T-helper 1 cell treated with Interleukin-12 subunit alpha and Interleukin-12 subunit beta and Interleukin-4 antibody, amounts not matched to agents 30 μg/mL and 1 μg/mL, for 36 hours (primary cell): ENCODE measurements around the gene NLRP1.

Experiments used
- H3K27ac Mint-ChIP-seq: one replicate; pipeline ENCODE4 v1.8.0; 2021; ENCODE audit warnings: mild to moderate bottlenecking, mixed read lengths
- H3K27me3 Mint-ChIP-seq: one replicate; pipeline ENCODE4 v1.8.0; 2021; ENCODE audit warnings: low read depth, mixed read lengths
- H3K36me3 Mint-ChIP-seq: one replicate; pipeline ENCODE4 v1.8.0; 2021; ENCODE audit warnings: low read depth, mixed read lengths
- H3K4me1 Mint-ChIP-seq: one replicate; pipeline ENCODE4 v1.8.0; 2021; ENCODE audit warnings: low read depth, mixed read lengths
- H3K4me3 Mint-ChIP-seq: one replicate; pipeline ENCODE4 v1.8.0; 2021; ENCODE audit warnings: mild to moderate bottlenecking, moderate library complexity, mixed read lengths
- H3K9me3 Mint-ChIP-seq: one replicate; pipeline ENCODE4 v1.8.0; 2021; ENCODE audit warnings: mixed read lengths

NLRP1 gene

DNA sequence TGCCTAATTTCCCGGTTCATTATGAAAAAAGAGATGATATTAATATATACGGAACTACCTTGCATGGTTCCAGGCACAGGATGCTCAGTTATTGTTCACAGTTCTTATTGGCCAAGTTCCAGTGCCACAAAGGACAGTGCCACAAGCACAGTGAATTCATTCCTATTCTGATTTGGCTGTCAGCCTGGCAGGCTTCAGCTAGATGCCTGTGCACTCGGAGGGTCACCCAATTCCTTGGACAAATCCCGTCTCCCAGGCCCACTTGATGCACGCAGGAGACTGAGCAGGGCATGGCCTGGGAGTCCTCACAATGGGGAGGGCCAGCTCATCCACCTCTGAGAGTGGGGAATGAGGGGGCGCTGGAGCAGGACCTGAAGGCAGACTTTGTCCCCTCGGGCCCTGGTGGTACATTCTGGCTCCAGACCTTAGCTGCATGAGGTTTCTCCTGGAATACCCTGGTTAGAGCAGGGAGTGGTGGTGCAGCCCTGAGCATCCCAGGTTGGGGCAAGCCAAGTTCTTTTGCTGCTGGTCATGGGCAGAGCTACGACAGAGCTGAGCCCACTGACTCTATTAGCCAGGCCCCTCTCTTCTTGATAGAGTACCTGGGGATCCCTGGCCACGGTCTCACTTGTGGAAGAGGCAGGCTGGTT, 56.6 kb downstream of the NLRP1 start:
- Mint-ChIP-seq H3K9me3 (no peaks in the 10 kb centered on the region), H3K27me3 (no peaks in the 10 kb centered on the region), H3K36me3 (peaks cover 54% of the 10 kb centered on the region), H3K4me1 (peaks cover 5% of the 10 kb centered on the region), H3K4me3 (no peak overlapping the region), H3K27ac (no peak overlapping the region)

DNA sequence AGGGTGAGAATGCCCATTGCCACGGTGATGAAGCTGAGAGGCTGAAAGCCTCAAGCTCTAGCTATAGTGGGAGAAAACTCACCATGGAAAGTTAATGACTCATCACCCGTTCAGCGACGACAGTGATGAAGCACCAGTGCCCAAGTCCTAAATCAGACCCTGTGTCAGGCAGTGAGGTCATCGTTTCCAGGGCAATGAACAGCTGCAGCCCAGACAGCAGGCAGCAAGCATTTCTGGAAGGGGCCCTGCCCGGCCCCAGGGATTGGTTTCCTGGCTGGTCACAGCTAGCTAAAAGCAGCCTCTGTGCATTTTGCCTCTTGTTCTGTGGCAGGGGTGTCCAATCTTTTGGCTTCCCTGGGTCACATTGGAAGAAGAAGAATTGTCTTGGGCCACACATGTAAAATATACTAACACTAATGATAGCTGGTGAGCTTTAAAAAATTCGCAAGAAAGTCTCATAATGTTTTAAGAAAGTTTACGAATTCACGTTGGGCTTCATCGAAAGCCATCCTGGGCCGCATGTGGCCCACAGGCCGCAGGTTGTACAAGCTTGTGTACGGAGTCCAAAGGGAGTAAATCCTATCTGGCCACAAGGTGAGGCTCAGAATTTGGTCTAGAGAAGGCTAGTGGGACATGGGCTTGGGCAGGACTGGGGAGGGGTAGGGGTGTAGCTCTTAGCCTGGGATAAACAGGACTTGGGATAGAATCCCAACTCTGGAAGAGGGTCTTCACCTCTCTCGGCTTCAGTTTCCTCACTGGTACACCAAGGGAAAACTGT, 57.3 kb downstream of the NLRP1 start:
- peaks cover 55% of the 10 kb centered on the region for H3K36me3 Mint-ChIP-seq
- no peaks in the 10 kb centered on the region for H3K9me3 Mint-ChIP-seq
- no peak overlapping the region for H3K4me3 Mint-ChIP-seq
- no peaks in the 10 kb centered on the region for H3K27me3 Mint-ChIP-seq
- peaks cover 5% of the 10 kb centered on the region for H3K4me1 Mint-ChIP-seq
- H3K27ac Mint-ChIP-seq, result no peak overlapping the region

DNA sequence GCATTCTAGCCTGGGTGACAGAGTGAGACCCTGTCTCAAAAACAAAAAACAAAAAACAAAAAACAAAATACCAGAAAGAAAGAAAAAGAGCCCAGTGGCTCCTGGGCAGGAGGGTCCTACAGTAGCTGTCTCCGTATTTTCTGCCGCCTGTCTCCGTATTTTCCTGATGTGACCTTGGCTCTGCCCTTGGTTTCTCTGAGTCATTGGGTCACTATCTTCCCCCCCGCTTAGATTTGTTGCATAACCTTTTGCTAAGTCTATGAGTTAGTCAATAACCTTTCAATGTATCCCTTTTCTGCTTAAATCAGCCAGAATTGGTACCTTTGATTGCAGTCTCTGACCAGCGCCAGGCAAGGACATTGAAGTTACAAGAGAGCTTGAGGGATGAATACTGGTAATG, 61.1 kb downstream of the NLRP1 start:
- H3K9me3 Mint-ChIP-seq, result no peaks in the 10 kb centered on the region
- H3K4me3 Mint-ChIP-seq, result no peak overlapping the region
- H3K36me3 Mint-ChIP-seq, result peaks cover 44% of the 10 kb centered on the region
- H3K4me1 Mint-ChIP-seq, result peaks cover 4% of the 10 kb centered on the region
- H3K27ac Mint-ChIP-seq, result no peak overlapping the region
- no peaks in the 10 kb centered on the region for H3K27me3 Mint-ChIP-seq

GRCh38 chr17:5522476-5522875, 61.8 kb downstream of the NLRP1 start:
- Mint-ChIP-seq H3K27ac (no peak overlapping the region), H3K4me1 (peaks cover 2% of the 10 kb centered on the region), H3K4me3 (no peak overlapping the region), H3K36me3 (peaks cover 50% of the 10 kb centered on the region), H3K9me3 (no peaks in the 10 kb centered on the region), H3K27me3 (no peaks in the 10 kb centered on the region)

DNA sequence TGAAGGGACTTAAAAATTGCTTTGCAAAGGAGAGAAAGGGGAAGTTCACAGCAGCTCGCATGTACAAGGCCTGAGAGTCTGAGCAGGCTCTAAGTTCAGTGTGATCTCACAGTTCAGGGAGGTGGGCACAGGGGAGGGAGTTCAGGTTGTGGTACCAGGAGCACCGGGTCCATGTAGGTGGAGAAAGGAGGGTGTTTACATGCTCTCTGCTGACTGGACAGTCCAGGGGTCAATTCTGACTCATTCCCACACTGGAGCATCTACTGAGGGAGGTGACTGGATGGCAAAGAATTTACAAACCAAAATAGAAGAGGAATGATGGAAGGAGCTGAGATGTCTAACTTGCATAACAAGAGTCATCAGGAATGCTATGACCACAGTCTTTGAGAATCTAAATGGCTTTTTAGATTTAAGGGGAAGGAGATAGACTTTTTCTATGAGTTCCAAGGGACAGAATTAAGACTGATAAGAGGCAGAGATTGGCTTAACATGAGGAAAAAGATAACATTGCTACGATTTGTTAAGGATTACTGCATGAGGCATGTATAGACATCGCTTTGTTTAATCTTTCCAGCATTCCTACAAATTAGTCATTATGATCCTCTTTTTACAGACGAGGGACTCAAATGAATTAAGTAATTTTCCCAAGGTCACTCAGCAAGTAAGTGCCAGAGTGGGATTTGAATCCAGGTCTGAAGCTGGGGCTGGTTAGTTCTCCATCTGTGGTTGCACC, 68.1 kb downstream of the NLRP1 start:
- peaks cover 69% of the 10 kb centered on the region for H3K36me3 Mint-ChIP-seq
- no peaks in the 10 kb centered on the region for H3K27me3 Mint-ChIP-seq
- H3K4me3 Mint-ChIP-seq, result no peak overlapping the region
- no peak overlapping the region for H3K27ac Mint-ChIP-seq
- peaks cover 3% of the 10 kb centered on the region for H3K9me3 Mint-ChIP-seq
- H3K4me1 Mint-ChIP-seq, result peaks cover 14% of the 10 kb centered on the region

GRCh38 chr17:5514976-5515375, 69.3 kb downstream of the NLRP1 start:
- peaks cover 14% of the 10 kb centered on the region for H3K4me1 Mint-ChIP-seq
- H3K4me3 Mint-ChIP-seq, result no peak overlapping the region
- H3K9me3 Mint-ChIP-seq, result peaks cover 3% of the 10 kb centered on the region
- H3K36me3 Mint-ChIP-seq, result peaks cover 64% of the 10 kb centered on the region
- H3K27me3 Mint-ChIP-seq, result no peaks in the 10 kb centered on the region
- no peak overlapping the region for H3K27ac Mint-ChIP-seq

- peaks cover 66% of the 10 kb centered on the region for H3K36me3 Mint-ChIP-seq
- peaks cover 14% of the 10 kb centered on the region for H3K4me1 Mint-ChIP-seq
- H3K4me3 Mint-ChIP-seq, result no peak overlapping the region
- H3K9me3 Mint-ChIP-seq, result peaks cover 3% of the 10 kb centered on the region
- H3K27me3 Mint-ChIP-seq, result no peaks in the 10 kb centered on the region
- no peak overlapping the region for H3K27ac Mint-ChIP-seq
Measured at GRCh38 chr17:5513628-5514027, 70.7 kb downstream of the NLRP1 start.

DNA sequence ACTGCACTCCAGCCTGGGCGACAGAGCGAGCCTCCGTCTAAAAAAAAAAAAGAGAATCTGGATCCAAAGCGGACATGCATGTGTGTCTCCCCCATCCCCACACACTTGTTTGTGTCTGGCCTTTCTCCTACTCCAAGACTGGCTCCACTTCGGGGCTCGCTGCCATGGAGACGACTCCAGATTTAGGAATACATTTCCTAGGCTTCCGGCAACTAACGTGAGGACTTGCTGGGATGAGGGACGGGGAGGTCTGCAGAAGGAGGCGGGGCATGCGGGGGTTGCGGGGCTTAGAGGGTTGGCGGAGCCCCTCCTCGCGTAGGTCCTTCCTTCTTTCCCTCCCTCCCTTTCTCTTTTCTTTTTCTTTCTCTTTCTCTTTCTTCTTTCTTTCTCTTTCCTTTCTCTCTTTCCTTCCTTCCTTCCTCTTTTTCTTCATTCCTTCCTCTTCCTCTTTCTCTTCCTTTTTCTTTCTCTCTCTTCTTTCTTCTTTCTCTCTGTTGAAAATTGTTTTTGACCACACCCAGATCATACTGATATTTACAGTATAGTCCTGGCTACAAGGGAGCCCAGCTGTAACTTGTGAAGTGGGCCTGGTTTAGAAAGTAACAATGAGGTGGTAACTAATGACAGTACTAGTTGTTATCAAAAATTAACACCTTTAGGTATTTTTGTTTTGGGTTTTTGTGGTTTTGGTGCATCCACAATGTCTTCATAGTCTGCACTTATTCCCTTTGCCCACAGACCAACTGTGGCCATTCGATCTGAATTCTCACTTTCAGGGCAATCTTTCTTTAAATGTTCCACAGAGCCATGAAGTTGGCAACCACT, 72.7 kb downstream of the NLRP1 start:
- Mint-ChIP-seq H3K9me3 (peaks cover 3% of the 10 kb centered on the region), H3K36me3 (peaks cover 56% of the 10 kb centered on the region), H3K4me1 (peaks cover 14% of the 10 kb centered on the region), H3K4me3 (no peak overlapping the region), H3K27ac (peak overlapping the region; percentile 31), H3K27me3 (no peaks in the 10 kb centered on the region)

- peaks cover 50% of the 10 kb centered on the region for H3K36me3 Mint-ChIP-seq
- H3K4me3 Mint-ChIP-seq, result no peak overlapping the region
- peaks cover 3% of the 10 kb centered on the region for H3K9me3 Mint-ChIP-seq
- H3K27me3 Mint-ChIP-seq, result no peaks in the 10 kb centered on the region
- no peak overlapping the region for H3K27ac Mint-ChIP-seq
- peaks cover 14% of the 10 kb centered on the region for H3K4me1 Mint-ChIP-seq
Measured at GRCh38 chr17:5510771-5511170, 73.5 kb downstream of the NLRP1 start.

DNA sequence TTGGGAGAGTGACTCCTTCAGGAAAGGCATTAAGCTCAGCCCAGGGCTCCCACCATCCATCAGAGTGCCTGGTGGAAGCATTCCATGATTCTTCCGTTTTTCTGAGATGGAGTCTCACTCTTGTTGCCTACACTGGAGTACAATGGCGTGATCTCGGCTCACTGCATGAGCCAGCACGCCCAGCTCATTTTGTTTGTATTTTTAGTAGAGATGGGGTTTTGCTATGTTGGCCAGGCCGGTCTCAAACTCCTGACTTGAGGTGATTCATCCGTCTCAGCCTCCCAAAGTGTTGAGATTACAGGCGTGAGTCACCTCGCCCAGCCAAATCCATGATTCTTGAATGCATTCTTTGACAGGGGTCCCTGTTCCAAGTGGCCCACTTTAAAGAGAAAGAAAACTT, 74.8 kb downstream of the NLRP1 start:
- peaks cover 3% of the 10 kb centered on the region for H3K9me3 Mint-ChIP-seq
- no peak overlapping the region for H3K4me3 Mint-ChIP-seq
- peaks cover 47% of the 10 kb centered on the region for H3K36me3 Mint-ChIP-seq
- peaks cover 14% of the 10 kb centered on the region for H3K4me1 Mint-ChIP-seq
- H3K27me3 Mint-ChIP-seq, result no peaks in the 10 kb centered on the region
- no peak overlapping the region for H3K27ac Mint-ChIP-seq

DNA sequence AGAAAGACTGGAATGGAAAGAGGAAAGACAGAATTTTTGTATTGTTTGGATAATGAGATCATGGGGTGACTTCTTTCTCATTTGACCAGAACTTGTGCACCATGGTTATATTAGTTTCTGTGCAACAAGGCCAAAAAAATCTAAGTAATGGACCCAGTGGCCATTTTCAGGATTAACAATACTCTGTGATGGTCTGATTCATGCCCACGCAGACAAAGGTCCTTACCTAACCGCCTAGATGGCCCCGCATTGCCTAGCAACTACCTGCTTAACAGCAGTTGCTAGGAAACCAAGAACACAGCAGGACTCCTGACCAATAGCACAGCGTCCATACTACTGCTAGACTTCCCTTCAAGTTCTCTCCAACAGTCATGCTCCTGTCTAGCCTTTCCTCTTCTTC, 75.5 kb downstream of the NLRP1 start:
- Mint-ChIP-seq H3K27ac (no peak overlapping the region), H3K4me3 (no peak overlapping the region), H3K9me3 (no peaks in the 10 kb centered on the region), H3K27me3 (no peaks in the 10 kb centered on the region), H3K4me1 (peaks cover 11% of the 10 kb centered on the region), H3K36me3 (peaks cover 44% of the 10 kb centered on the region)

GRCh38 chr17:5506307-5506706, 78.0 kb downstream of the NLRP1 start:
- H3K27ac Mint-ChIP-seq, result no peak overlapping the region
- peaks cover 4% of the 10 kb centered on the region for H3K4me1 Mint-ChIP-seq
- no peaks in the 10 kb centered on the region for H3K27me3 Mint-ChIP-seq
- H3K36me3 Mint-ChIP-seq, result peaks cover 36% of the 10 kb centered on the region
- H3K4me3 Mint-ChIP-seq, result no peak overlapping the region
- H3K9me3 Mint-ChIP-seq, result no peaks in the 10 kb centered on the region

DNA sequence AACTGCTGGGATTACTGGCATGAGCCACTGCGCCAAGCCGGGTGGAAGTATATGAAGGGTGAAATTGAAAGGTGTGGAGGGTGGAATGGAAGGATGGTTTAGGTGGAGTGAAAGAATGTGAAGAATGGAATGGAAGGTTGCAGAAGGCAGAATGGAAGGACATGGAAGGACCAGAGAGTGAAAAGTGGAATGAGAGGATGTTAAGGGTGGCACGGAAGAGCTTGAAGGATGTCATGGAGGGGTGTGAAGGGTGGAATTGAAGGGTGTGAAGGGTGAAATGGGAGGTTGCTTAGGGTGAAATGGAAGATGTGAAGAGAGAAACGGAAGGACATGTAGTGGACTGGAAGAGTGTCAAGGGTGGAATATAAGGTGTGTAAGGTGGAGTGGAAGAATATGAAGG, 81.8 kb downstream of the NLRP1 start:
- no peak overlapping the region for H3K4me3 Mint-ChIP-seq
- H3K27me3 Mint-ChIP-seq, result peaks cover 3% of the 10 kb centered on the region
- no peaks in the 10 kb centered on the region for H3K9me3 Mint-ChIP-seq
- H3K27ac Mint-ChIP-seq, result no peak overlapping the region
- peaks cover 8% of the 10 kb centered on the region for H3K4me1 Mint-ChIP-seq
- peaks cover 35% of the 10 kb centered on the region for H3K36me3 Mint-ChIP-seq

DNA sequence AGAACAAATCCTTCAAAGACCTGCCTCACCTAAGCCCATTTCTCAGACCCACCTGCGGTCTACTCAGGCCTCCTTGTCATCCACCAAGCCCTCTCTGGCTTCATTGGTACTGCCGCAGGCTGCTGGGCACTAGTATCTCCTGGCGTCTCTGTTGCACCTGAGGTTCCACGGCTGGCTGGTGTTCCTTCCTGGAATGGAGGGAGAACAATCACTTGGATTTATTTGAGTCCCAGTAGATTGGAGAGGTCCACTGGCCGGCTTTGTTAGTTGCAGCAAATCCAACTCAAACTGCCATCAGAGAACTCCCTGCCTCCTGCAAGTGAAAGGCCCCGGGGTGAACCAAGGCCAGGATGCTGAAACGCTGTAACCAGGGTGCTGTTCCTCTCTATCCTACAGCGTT, 82.6 kb downstream of the NLRP1 start:
- H3K4me3 Mint-ChIP-seq, result peak overlapping the region; percentile 63
- H3K4me1 Mint-ChIP-seq, result peaks cover 8% of the 10 kb centered on the region
- H3K9me3 Mint-ChIP-seq, result no peaks in the 10 kb centered on the region
- peaks cover 33% of the 10 kb centered on the region for H3K36me3 Mint-ChIP-seq
- H3K27me3 Mint-ChIP-seq, result peaks cover 3% of the 10 kb centered on the region
- no peak overlapping the region for H3K27ac Mint-ChIP-seq
